Activated CD8-positive, alpha-beta T cell treated with anti-CD3 and anti-CD28 coated beads for 36 hours (primary cell): ENCODE data around the gene TSPAN2. TPM values are rescaled to one million over a fixed set of nuclear protein-coding genes. Genes with fewer than 3 reads are reported as not detected.

Experiments
- ATAC-seq: fragments of 200-7000 bp; cut with Tn5 transposase; one replicate; pipeline ENCODE4 v1.10.0; 2021; ENCODE audit warnings: mild to moderate bottlenecking, moderate library complexity
- CTCF ChIA-PET: fragments of 350-600 bp; sonication (Branson Sonifier 250); formaldehyde crosslinking; loops from one replicate; lab custom pipeline; 2021; ENCODE audit warnings: antibody characterized with exemption; lab: Charles Lee
- POLR2A ChIA-PET: fragments of 350-600 bp; sonication (Branson Sonifier 250); formaldehyde crosslinking; loops from one replicate; lab custom pipeline; 2021; ENCODE audit warnings: antibody characterized with exemption; lab: Charles Lee
- DNase-seq: peaks from one replicate; pipeline ENCODE4 v3.0.0-alpha.2; 2020
- H3K27ac Mint-ChIP-seq: one replicate; pipeline ENCODE4 v1.8.0; 2021; ENCODE audit warnings: mild to moderate bottlenecking, mixed read lengths
- H3K27me3 Mint-ChIP-seq: one replicate; pipeline ENCODE4 v1.8.0; 2021; ENCODE audit warnings: mixed read lengths
- H3K36me3 Mint-ChIP-seq: one replicate; pipeline ENCODE4 v1.8.0; 2021; ENCODE audit warnings: low read depth, mixed read lengths
- H3K4me1 Mint-ChIP-seq: one replicate; pipeline ENCODE4 v1.8.0; 2021; ENCODE audit warnings: low read depth, mixed read lengths
- H3K4me3 Mint-ChIP-seq: one replicate; pipeline ENCODE4 v1.8.0; 2021; ENCODE audit warnings: mild to moderate bottlenecking, moderate library complexity, mixed read lengths
- H3K9me3 Mint-ChIP-seq: one replicate; pipeline ENCODE4 v1.8.0; 2021; ENCODE audit warnings: mixed read lengths
- CTCF ChIP-seq: fragments of 200-600 bp; IDR thresholded peaks from one replicate; pipeline ENCODE4 v1.8.0; 2022; ENCODE audit warnings: antibody characterized with exemption, mild to moderate bottlenecking
- intact Hi-C: fragments of 100-400 bp; cut with micrococcal nuclease; formaldehyde crosslinking; loops from one replicate; pipeline ENCODE4 v1.10.0; 2022
- total RNA-seq, 2 experiments: library from RNA; stranded (reverse); gene quantifications; one replicate each; pipeline ENCODE4 v1.2.3, GENCODE V29; 2021

TSPAN2 gene
- total RNA-seq, 2 experiments from 2014 or later: 0.74 to 0.90 TPM

- ATAC-seq: no peak
- Mint-ChIP-seq H3K4me1 (peaks cover 2% of the 10 kb centered on the region), H3K27me3 (peaks cover 7% of the 10 kb centered on the region), H3K36me3 (peaks cover 6% of the 10 kb centered on the region), H3K9me3 (peaks cover 12% of the 10 kb centered on the region), H3K4me3 (no peak overlapping the region), H3K27ac (no peak overlapping the region)
- DNase-seq: no peak
- intact Hi-C loops: no loop called here
- no peak for TF ChIP-seq CTCF
- CTCF ChIA-PET: interaction anchor here (1.1 to 2.4 kb wide), 2 partner anchors 22 to 137 kb away, joined by 3 to 7 read pairs; no protein-coding TSS in a partner anchor
- POLR2A ChIA-PET: no interaction called here
These were observed 28.0 kb upstream of the TSPAN2 start for GRCh38 chr1:115117298-115117697.

GRCh38 chr1:115116512-115116911 lies 27.2 kb upstream of the TSPAN2 start:
- no peak overlapping the region for H3K27ac Mint-ChIP-seq
- intact Hi-C loops: no loop called here

GRCh38 chr1:115115521-115116161 lies 26.3 kb upstream of the TSPAN2 start:
- Mint-ChIP-seq H3K4me1 (peaks cover 2% of the 10 kb centered on the region), H3K36me3 (peaks cover 2% of the 10 kb centered on the region), H3K27ac (no peak overlapping the region), H3K27me3 (peaks cover 3% of the 10 kb centered on the region), H3K4me3 (no peak overlapping the region), H3K9me3 (peaks cover 3% of the 10 kb centered on the region)
- CTCF ChIA-PET: no interaction called here
- no peak for TF ChIP-seq CTCF
- POLR2A ChIA-PET: no interaction called here
- intact Hi-C loops: no loop called here
- ATAC-seq: no peak
- no peak for DNase-seq

More at GRCh38 chr1:115116512-115116911, 27.2 kb upstream of the TSPAN2 start:
- CTCF ChIA-PET: no interaction called here
- H3K4me1 Mint-ChIP-seq: peaks cover 2% of the 10 kb centered on the region
- peaks cover 4% of the 10 kb centered on the region for H3K36me3 Mint-ChIP-seq
- peaks cover 5% of the 10 kb centered on the region for H3K27me3 Mint-ChIP-seq
- H3K4me3 Mint-ChIP-seq: no peak overlapping the region
- POLR2A ChIA-PET: no interaction called here
- DNase-seq (no peak), ATAC-seq (no peak)
- peaks cover 5% of the 10 kb centered on the region for H3K9me3 Mint-ChIP-seq
- TF ChIP-seq CTCF: no peak

GRCh38 chr1:115114308-115114707 lies 25.0 kb upstream of the TSPAN2 start:
- intact Hi-C loops: no loop called here
- H3K27me3 Mint-ChIP-seq: no peaks in the 10 kb centered on the region
- DNase-seq: no peak

More at GRCh38 chr1:115114308-115114707, 25.0 kb upstream of the TSPAN2 start:
- CTCF ChIA-PET: interaction anchor here (0.9 to 4.8 kb wide), 9 partner anchors 9 to 142 kb away, joined by 3 to 41 read pairs (median 13); no protein-coding TSS in a partner anchor
- Mint-ChIP-seq H3K9me3 (peaks cover 2% of the 10 kb centered on the region), H3K27ac (no peak overlapping the region), H3K36me3 (no peaks in the 10 kb centered on the region), H3K4me1 (peaks cover 2% of the 10 kb centered on the region), H3K4me3 (no peak overlapping the region)
- ATAC-seq: no peak
- no peak for TF ChIP-seq CTCF
- POLR2A ChIA-PET: interaction anchor here (0.6 kb wide), 1 partner anchor 22 kb away, joined by 3 read pairs; no protein-coding TSS in a partner anchor
